Camera-type eye (tissue), 1 donor: ENCODE data around the gene PEBP1. TPM values are rescaled to one million over a fixed set of nuclear protein-coding genes. Genes with fewer than 3 reads are reported as not detected.

Source experiments
- total RNA-seq: library from RNA; depleted of rRNA; stranded (reverse); fragments of >200 nt; gene quantifications from one replicate; pipeline ENCODE4 v1.2.3, GENCODE V29; 2014

Gene PEBP1
- 314 TPM for total RNA-seq

GRCh38 chr12:118135788-118136558, at the start of gene PEBP1:
Gene PEBP1 (plus strand): TSS chr12:118136124. CDS start chr12:118136210, 86 bp downstream.

GRCh38 chr12:118103601-118104382, 32.1 kb upstream of the PEBP1 start, which contains the start of gene VSIG10:
Gene VSIG10 (minus strand): TSS chr12:118104011. CDS start chr12:118103671, 340 bp downstream.

Other genes starting within 250 kb of the PEBP1 start
- gene KSR2, start 167.1 kb upstream of the PEBP1 start, total RNA-seq, result 2.0 TPM
- gene RFC5, start 119.4 kb upstream of the PEBP1 start, total RNA-seq, result 32.2 TPM
- gene WSB2, start 74.9 kb upstream of the PEBP1 start, total RNA-seq, result 73.3 TPM
- 37.6 TPM for gene VSIG10, start 32.1 kb upstream of the PEBP1 start, total RNA-seq
- gene TAOK3, start 236.8 kb downstream of the PEBP1 start, total RNA-seq, result 39.3 TPM
- 58.2 TPM for gene SUDS3, start 240.4 kb downstream of the PEBP1 start, total RNA-seq